Astrocyte (in vitro differentiated cells and primary cell): ENCODE data around the gene SNX13.

Experiments
- CTCF ChIP-seq: IDR thresholded peaks from 2 replicates; pipeline ENCODE4 v1.5.1; 2011; ENCODE audit warnings: low read depth, mild to moderate bottlenecking, inconsistent platforms, low read length, moderate library complexity; ENCODE audit not compliant: insufficient read depth
- EZH2 ChIP-seq: IDR thresholded peaks from 2 replicates; pipeline ENCODE4 v1.6.1; 2012; ENCODE audit warnings: mild to moderate bottlenecking, low read length, inconsistent platforms; ENCODE audit not compliant: insufficient read depth

GRCh38 chr7:17863095-17863808 is 77.0 kb downstream of the SNX13 start:
- TF ChIP-seq CTCF = no peak
- no peak for TF ChIP-seq EZH2
